ENCODE results near the gene KCNK7. TPM values are rescaled to one million over a fixed set of nuclear protein-coding genes. Genes with fewer than 3 reads are reported as not detected.

Gene KCNK7
- total RNA-seq, 6 donors from 2014 or later, result 0.59 to 3.7 (median 1.7) TPM; not detected in 1

- 49 to 56% methylated on average over 3 of the region's 3 CpGs for WGBS, 2 donors
- Histone ChIP-seq H3K4me3 (no peak overlapping the region), H3K4me1 (peaks cover 65 to 77% (median 70%) of the 10 kb centered on the region in 4 donors), H3K27ac (peak overlapping the region; percentile 94 to 96 (median 95)), H3K36me3 (peaks cover 16 to 65% (median 39%) of the 10 kb centered on the region in 4 donors), H3K9me3 (no peaks in the 10 kb centered on the region), H3K27me3 (no peaks in the 10 kb centered on the region)
- DNase-seq (no peak), ATAC-seq (ENCODE audit: low FRiP score in 2 of 2) (no peak)
- no peak for TF ChIP-seq POLR2AphosphoS5 (IDR thresholded peaks at IDR 0.05)
- TF ChIP-seq CTCF (IDR thresholded peaks at IDR 0.05), result no peak
- no peak for TF ChIP-seq EP300 (IDR thresholded peaks at IDR 0.05)
- TF ChIP-seq POLR2A (IDR thresholded peaks at IDR 0.05), result no peak
Observed at GRCh38 chr11:65609229-65609628, 13.6 kb upstream of the KCNK7 start.

GRCh38 chr11:65607614-65608426 lies 12.2 kb upstream of the KCNK7 start:
- Histone ChIP-seq H3K36me3 (peaks cover 17 to 77% (median 52%) of the 10 kb centered on the region in 4 donors), H3K4me1 (peaks cover 59 to 69% (median 61%) of the 10 kb centered on the region in 4 donors), H3K27me3 (no peaks in the 10 kb centered on the region), H3K27ac (peak overlapping the region; percentile 44 to 95 (median 57)), H3K4me3 (peak overlapping the region in 3 of 4 donors; percentile 15 to 37 (median 30)), H3K9me3 (no peaks in the 10 kb centered on the region)
- 90 to 94% methylated on average over 10 to 37 of the region's 37 CpGs for WGBS, 2 donors
- TF ChIP-seq CTCF (IDR thresholded peaks at IDR 0.05), result no peak
- DNase-seq (peak in 1 of 2 donors; percentile 74), ATAC-seq (ENCODE audit: low FRiP score in 2 of 2) (no peak)

- peak; percentile 95 to 96 for DNase-seq
- 57 to 79% methylated on average over 8 to 21 of the region's 67 CpGs for WGBS, 2 donors
- H3K36me3 ChIP-seq, result peaks cover 19 to 77% (median 59%) of the 10 kb centered on the region in 4 donors
- H3K9me3 ChIP-seq, result no peaks in the 10 kb centered on the region
- peak overlapping the region in 3 of 4 donors; percentile 15 to 37 (median 30) for H3K4me3 ChIP-seq
- H3K27ac ChIP-seq, result peak overlapping the region; percentile 61 to 95 (median 82)
- TF ChIP-seq CTCF (IDR thresholded peaks at IDR 0.05) (peak in 2 of 6 experiments; percentile 10 to 32), POLR2AphosphoS5 (IDR thresholded peaks at IDR 0.05) (peak; percentile 44 to 45), POLR2A (IDR thresholded peaks at IDR 0.05) (no peak), EP300 (IDR thresholded peaks at IDR 0.05) (no peak)
- H3K27me3 ChIP-seq, result no peaks in the 10 kb centered on the region
- H3K4me1 ChIP-seq, result peaks cover 51 to 61% (median 53%) of the 10 kb centered on the region in 4 donors
- peak; percentile 95 to 96 for ATAC-seq (ENCODE audit: low FRiP score in 2 of 2)
Observed at GRCh38 chr11:65606876-65607613, 11.4 kb upstream of the KCNK7 start.

GRCh38 chr11:65604258-65604657 lies 8.7 kb upstream of the KCNK7 start:
- peaks cover 19 to 92% (median 70%) of the 10 kb centered on the region in 4 donors for H3K36me3 ChIP-seq

More at GRCh38 chr11:65604258-65604657, 8.7 kb upstream of the KCNK7 start:
- H3K9me3 ChIP-seq, result no peaks in the 10 kb centered on the region
- H3K27me3 ChIP-seq, result no peaks in the 10 kb centered on the region
- no peak for TF ChIP-seq EP300 (IDR thresholded peaks at IDR 0.05)
- TF ChIP-seq POLR2A (IDR thresholded peaks at IDR 0.05), result no peak
- TF ChIP-seq POLR2AphosphoS5 (IDR thresholded peaks at IDR 0.05), result no peak
- TF ChIP-seq CTCF (IDR thresholded peaks at IDR 0.05), result no peak
- H3K27ac ChIP-seq, result peak overlapping the region in 1 of 4 donors; percentile 88
- WGBS, 2 donors, result 100% methylated on average over 1 of the region's 1 CpG
- no peak for DNase-seq
- ATAC-seq (ENCODE audit: low FRiP score in 2 of 2), result no peak
- H3K4me3 ChIP-seq, result no peak overlapping the region
- H3K4me1 ChIP-seq, result peaks cover 26 to 33% (median 28%) of the 10 kb centered on the region in 4 donors
